ENCODE data around the gene MAP3K20. TPM values are rescaled to one million over a fixed set of nuclear protein-coding genes. Genes with fewer than 3 reads are reported as not detected.

The MAP3K20 gene
- total and polyA plus RNA-seq, 2 of the 8 experiments (the other 6 are each of a cell fraction or from before 2014, with no cell fraction given), result 3.1 to 11.1 TPM

GRCh38 chr2:173185437-173185836, 109.8 kb downstream of the MAP3K20 start (continued):
- TF ChIP-seq BRCA1 (IDR thresholded peaks at IDR 0.05; ENCODE audit: low read depth, low read length) (no peak), EZH2 (IDR thresholded peaks at IDR 0.05; ENCODE audit: low read depth, low read length, severe bottlenecking) (no peak), JUND (IDR thresholded peaks at IDR 0.05; ENCODE audit: low read length) (no peak)

Data from H1 (cell line).